A549 (cell line): ENCODE data around the gene GNPDA1. TPM values are rescaled to one million over a fixed set of nuclear protein-coding genes. Genes with fewer than 3 reads are reported as not detected.

ENCODE experiments used
- ATAC-seq, 2 experiments: fragments of 200-7000 bp in 1 of 2; fragments of >200 bp in 1 of 2; cut with Nextera tagmentation in 1 of 2; cut with Tn5 transposase in 1 of 2; 3 replicates each; pipeline versions ENCODE4 v1.8.0 to v1.9.1; 2018 to 2020; ENCODE audit warnings: mild to moderate bottlenecking in 1 of 2, moderate library complexity in 1 of 2
- CTCF ChIA-PET: fragments of 300-600 bp; sonication (Branson Sonifier 250); formaldehyde crosslinking; extraction: SDS; loops from one replicate; lab custom pipeline; 2021; ENCODE audit warnings: antibody characterized with exemption, inconsistent platforms; lab: Yijun Ruan, JAX
- POLR2A ChIA-PET: fragments of 350-600 bp; formaldehyde crosslinking; extraction: SDS; loops from one replicate; lab custom pipeline; 2021; ENCODE audit warnings: antibody characterized with exemption, inconsistent platforms; lab: Yijun Ruan, JAX
- DNase-seq, 2 experiments: peaks; one replicate each; pipeline versions ENCODE4 v3.0.0 to v3.0.0-alpha.2; 2011 to 2016; ENCODE audit warnings: low read depth in 1 of 2, low spot score in 1 of 2
- FAIRE-seq: peaks from 2 replicates; lab custom pipeline; 2011; peaks lifted over from hg19 to GRCh38; lab: Jason Lieb, UNC
- H3K27ac ChIP-seq, 2 experiments: fragments of >200 bp; sonication (Bioruptor Twin); formaldehyde crosslinking; 3 replicates each; pipeline ENCODE4 v1.5.1; 2016 to 2017
- H3K4me1 ChIP-seq: fragments of >200 bp; sonication (Bioruptor Twin); formaldehyde crosslinking; 3 replicates; pipeline ENCODE4 v1.6.1; 2016
- H3K4me2 ChIP-seq: fragments of >200 bp; sonication (Bioruptor Twin); formaldehyde crosslinking; 3 replicates; pipeline ENCODE4 v1.6.1; 2016
- H3K4me3 ChIP-seq: fragments of >200 bp; sonication (Bioruptor Twin); formaldehyde crosslinking; 3 replicates; pipeline ENCODE4 v1.5.1; 2016
- H3K9me3 ChIP-seq: fragments of >200 bp; sonication (Bioruptor Twin); formaldehyde crosslinking; 3 replicates; pipeline ENCODE4 v1.6.1; 2016
- ATOH8 ChIP-seq: fragments of 250-450 bp; sonication (Bioruptor Pico); IDR thresholded peaks from 2 replicates; pipeline ENCODE4 v1.5.0; 2020; ENCODE audit warnings: low read depth, mild to moderate bottlenecking, moderate library complexity
- BHLHE40 ChIP-seq: IDR thresholded peaks from 2 replicates; pipeline ENCODE4 v1.6.1; 2012; ENCODE audit warnings: low read depth, low read length, inconsistent platforms
- CBX2 ChIP-seq: fragments of 200-600 bp; sonication (generic); IDR thresholded peaks from 2 replicates; pipeline ENCODE4 v1.6.1; 2016; ENCODE audit warnings: low read depth, mild to moderate bottlenecking, borderline replicate concordance
- CBX8 ChIP-seq: fragments of 200-600 bp; sonication (generic); IDR thresholded peaks from 2 replicates; pipeline ENCODE4 v1.6.1; 2016
- CEBPB ChIP-seq, 2 experiments: fragments of >200 bp in 1 of 2; sonication (Bioruptor Twin) in 1 of 2; formaldehyde crosslinking in 1 of 2; IDR thresholded peaks; 2 replicates each; pipeline ENCODE4 v1.6.1; 2012 to 2016
- CHD2 ChIP-seq: fragments of 150-350 bp; IDR thresholded peaks from 2 replicates; pipeline ENCODE4 v1.6.1; 2014; ENCODE audit warnings: low read length; ENCODE audit not compliant: partially characterized antibody
- CHD4 ChIP-seq: fragments of 200-600 bp; sonication (generic); IDR thresholded peaks from 2 replicates; pipeline ENCODE4 v1.6.1; 2016; ENCODE audit warnings: antibody characterized with exemption, mild to moderate bottlenecking, borderline replicate concordance
- E2F6 ChIP-seq: IDR thresholded peaks from 2 replicates; pipeline ENCODE4 v1.6.1; 2012; ENCODE audit warnings: low read depth, borderline replicate concordance
- EHMT2 ChIP-seq: fragments of 200-600 bp; sonication (generic); IDR thresholded peaks from 2 replicates; pipeline ENCODE4 v1.6.1; 2016; ENCODE audit warnings: antibody characterized with exemption, low read depth, mild to moderate bottlenecking, moderate library complexity
- FOXS1 ChIP-seq: fragments of 250-450 bp; sonication (Bioruptor Pico); IDR thresholded peaks from 2 replicates; pipeline ENCODE4 v1.5.0; 2020; ENCODE audit warnings: mild to moderate bottlenecking, moderate library complexity
- GATA3 ChIP-seq: IDR thresholded peaks from 2 replicates; pipeline ENCODE4 v1.6.1; 2012; ENCODE audit warnings: borderline replicate concordance
- HEYL ChIP-seq: fragments of 250-450 bp; sonication (Bioruptor Pico); IDR thresholded peaks from 2 replicates; pipeline ENCODE4 v1.8.0; 2021; ENCODE audit warnings: mild to moderate bottlenecking, moderate library complexity
- HOXA7 ChIP-seq: fragments of 250-450 bp; sonication (Bioruptor Pico); IDR thresholded peaks from 2 replicates; pipeline ENCODE4 v1.5.0; 2020; ENCODE audit warnings: mild to moderate bottlenecking, moderate library complexity
- HOXB5 ChIP-seq: fragments of 250-450 bp; sonication (Bioruptor Pico); IDR thresholded peaks from 2 replicates; pipeline ENCODE4 v1.5.0; 2020; ENCODE audit warnings: mild to moderate bottlenecking, moderate library complexity
- JUN ChIP-seq, 2 experiments: fragments of >200 bp; sonication (Bioruptor Twin); formaldehyde crosslinking; IDR thresholded peaks; 2 replicates in 1 of 2; 3 replicates in 1 of 2; pipeline ENCODE4 v1.6.1; 2016 to 2017
- JUNB ChIP-seq: fragments of >200 bp; sonication (Bioruptor Twin); formaldehyde crosslinking; IDR thresholded peaks from 2 replicates; pipeline ENCODE4 v1.6.1; 2016
- MAFK ChIP-seq: fragments of 450-650 bp; IDR thresholded peaks from 2 replicates; pipeline ENCODE4 v1.6.1; 2014; ENCODE audit not compliant: partially characterized antibody
- MAZ ChIP-seq: fragments of 150-350 bp; IDR thresholded peaks from 2 replicates; pipeline ENCODE4 v1.6.1; 2014; ENCODE audit warnings: antibody characterized with exemption, low read depth, low read length, borderline replicate concordance
- NR3C1 ChIP-seq: fragments of >200 bp; sonication (Bioruptor Twin); formaldehyde crosslinking; IDR thresholded peaks from 3 replicates; pipeline ENCODE4 v1.6.1; 2017
- PHF8 ChIP-seq: fragments of 200-600 bp; sonication (generic); IDR thresholded peaks from 2 replicates; pipeline ENCODE4 v1.6.1; 2016; ENCODE audit warnings: low read depth, mild to moderate bottlenecking, antibody characterized with exemption, moderate library complexity, borderline replicate concordance
- POLR2A ChIP-seq: IDR thresholded peaks from 2 replicates; pipeline ENCODE4 v1.6.1; 2012; ENCODE audit warnings: mild to moderate bottlenecking, low read length
- POLR2AphosphoS2 ChIP-seq: conservative IDR thresholded peaks from 2 replicates; pipeline ENCODE4 v1.6.1; 2012; ENCODE audit warnings: low read length, improper control_type of control experiment, inconsistent platforms
- RAD21 ChIP-seq, 2 experiments: fragments of >200 bp in 1 of 2; sonication (Bioruptor Twin) in 1 of 2; formaldehyde crosslinking in 1 of 2; IDR thresholded peaks in 1 of 2; conservative IDR thresholded peaks in 1 of 2; 2 replicates in 1 of 2; 3 replicates in 1 of 2; pipeline ENCODE4 v1.6.1; 2012 to 2018; ENCODE audit warnings: inconsistent platforms in 1 of 2
- REST ChIP-seq: fragments of 200-600 bp; sonication (generic); IDR thresholded peaks from 2 replicates; pipeline ENCODE4 v1.6.1; 2016; ENCODE audit warnings: antibody characterized with exemption, mild to moderate bottlenecking, moderate library complexity
- RFX5 ChIP-seq: fragments of 450-650 bp; IDR thresholded peaks from 2 replicates; pipeline ENCODE4 v1.7.1; 2014; ENCODE audit warnings: antibody characterized with exemption, mild to moderate bottlenecking, moderate library complexity
- RNF2 ChIP-seq: fragments of 200-600 bp; sonication (generic); IDR thresholded peaks from 2 replicates; pipeline ENCODE4 v1.6.1; 2016; ENCODE audit warnings: low read depth, mild to moderate bottlenecking, antibody characterized with exemption, moderate library complexity, borderline replicate concordance
- SMC3 ChIP-seq: fragments of >200 bp; sonication (Bioruptor Twin); formaldehyde crosslinking; IDR thresholded peaks from 3 replicates; pipeline ENCODE4 v1.6.1; 2018; ENCODE audit warnings: inconsistent platforms
- ZC3H11A ChIP-seq: fragments of 450-650 bp; IDR thresholded peaks from 2 replicates; pipeline ENCODE4 v1.6.1; 2014; ENCODE audit warnings: antibody characterized with exemption, mild to moderate bottlenecking
- ZFP36 ChIP-seq: fragments of 450-650 bp; IDR thresholded peaks from 2 replicates; pipeline ENCODE4 v1.6.1; 2014; ENCODE audit warnings: borderline replicate concordance; ENCODE audit not compliant: partially characterized antibody
- ZSCAN20 ChIP-seq: fragments of 250-450 bp; sonication (Bioruptor Pico); IDR thresholded peaks from 2 replicates; pipeline ENCODE4 v1.8.0; 2022; ENCODE audit warnings: mild to moderate bottlenecking, moderate library complexity
- WGBS: methylation state at CpG from one replicate; pipeline ENCODE4 v1.1.6; 2017; ENCODE audit errors: missing lambda C conversion rate; 5-methylcytosine and 5-hydroxymethylcytosine counted together
- polyA minus RNA-seq: library from RNA; depleted of rRNA, polyadenylated mRNA; stranded (reverse); fragments of >200 nt; gene quantifications from 2 replicates; pipeline ENCODE4 v1.2.3, GENCODE V29; 2011; rRNA and poly(A)+ RNA removed
- polyA plus RNA-seq, 4 experiments: library from polyadenylated mRNA; depleted of rRNA in 3 of 4; stranded (reverse); fragments of >200 nt; fragmentation: RNase III in 1 of 4; extraction: RNeasy Plus Mini Kit Qiagen cat#74134 plus additional on column Dnase treatment in 1 of 4; gene quantifications; 2 replicates in 3 of 4; 3 replicates in 1 of 4; pipeline ENCODE4 v1.2.3, GENCODE V29; 2011 to 2017
- TF ChIP-seq, protein P1 (sequence below): fragments of 450-650 bp; IDR thresholded peaks from 2 replicates; pipeline ENCODE4 v1.6.1; 2014; ENCODE audit warnings: antibody characterized with exemption
- TF ChIP-seq, protein P2 (sequence below): fragments of >200 bp; sonication (Bioruptor Twin); formaldehyde crosslinking; IDR thresholded peaks from 3 replicates; pipeline ENCODE4 v1.5.1; 2016
- TF ChIP-seq, protein P3 (sequence below): fragments of >200 bp; sonication (Bioruptor Twin); formaldehyde crosslinking; IDR thresholded peaks from 2 replicates; pipeline ENCODE4 v1.6.1; 2016

Gene GNPDA1
- polyA plus RNA-seq (2011; rRNA removed) (17.1 and 31.0 TPM in 2 replicates), polyA plus RNA-seq (2017; fragmentation: RNase III; extraction: RNeasy Plus Mini Kit Qiagen cat#74134 plus additional on column Dnase treatment) (43.5 to 53.2 TPM (median 44.5 TPM) in 3 replicates), polyA minus RNA-seq (17.0 and 22.1 TPM in 2 replicates)
- 19.4 and 19.9 TPM in 2 replicates for polyA plus RNA-seq (2012; cell fraction: cytosol; rRNA removed)
- 12.7 and 13.2 TPM in 2 replicates for polyA plus RNA-seq (2012; cell fraction: nucleus; rRNA removed)

GRCh38 chr5:142012792-142013388 is at the start of gene GNPDA1:
GNPDA1 (minus strand) TSS chr5:142013027; CDS start chr5:142012035, 992 bp downstream.
- no peak for FAIRE-seq
- TF ChIP-seq NR3C1 (no peak), RNF2 (no peak), ZC3H11A (no peak), RAD21 (conservative IDR thresholded peaks at IDR 0.05 in 1 of 2, IDR thresholded peaks at IDR 0.05 in 1 of 2) (no peak), SMC3 (no peak), JUNB (no peak), ZFP36 (no peak), FOXS1 (CRISPR knock-in tag) (no peak), GATA3 (no peak), CBX2 (no peak), POLR2AphosphoS2 (no peak), HEYL (no peak), ZSCAN20 (CRISPR knock-in tag) (no peak), CEBPB (IDR thresholded peaks at IDR 0.05) (no peak), HOXA7 (no peak), ATOH8 (CRISPR knock-in tag) (no peak), CBX8 (no peak), POLR2A (peak; percentile 82), HOXB5 (CRISPR knock-in tag) (0 out of 2 replicates have a peak, but pooled peaks have one; percentile 56), MAFK (peak; percentile 80), E2F6 (no peak), CHD4 (no peak), PHF8 (peak; percentile 67), MAZ (no peak), JUN (IDR thresholded peaks at IDR 0.05) (peak; percentile 71 to 88; a peak in 4 of 5 replicates), CHD2 (no peak), REST (no peak), RFX5 (no peak), EHMT2 (no peak), BHLHE40 (peak; percentile 68)
- TF ChIP-seq, protein P1, sequence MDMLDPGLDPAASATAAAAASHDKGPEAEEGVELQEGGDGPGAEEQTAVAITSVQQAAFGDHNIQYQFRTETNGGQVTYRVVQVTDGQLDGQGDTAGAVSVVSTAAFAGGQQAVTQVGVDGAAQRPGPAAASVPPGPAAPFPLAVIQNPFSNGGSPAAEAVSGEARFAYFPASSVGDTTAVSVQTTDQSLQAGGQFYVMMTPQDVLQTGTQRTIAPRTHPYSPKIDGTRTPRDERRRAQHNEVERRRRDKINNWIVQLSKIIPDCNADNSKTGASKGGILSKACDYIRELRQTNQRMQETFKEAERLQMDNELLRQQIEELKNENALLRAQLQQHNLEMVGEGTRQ = peak; percentile 75
- TF ChIP-seq, protein P2, sequence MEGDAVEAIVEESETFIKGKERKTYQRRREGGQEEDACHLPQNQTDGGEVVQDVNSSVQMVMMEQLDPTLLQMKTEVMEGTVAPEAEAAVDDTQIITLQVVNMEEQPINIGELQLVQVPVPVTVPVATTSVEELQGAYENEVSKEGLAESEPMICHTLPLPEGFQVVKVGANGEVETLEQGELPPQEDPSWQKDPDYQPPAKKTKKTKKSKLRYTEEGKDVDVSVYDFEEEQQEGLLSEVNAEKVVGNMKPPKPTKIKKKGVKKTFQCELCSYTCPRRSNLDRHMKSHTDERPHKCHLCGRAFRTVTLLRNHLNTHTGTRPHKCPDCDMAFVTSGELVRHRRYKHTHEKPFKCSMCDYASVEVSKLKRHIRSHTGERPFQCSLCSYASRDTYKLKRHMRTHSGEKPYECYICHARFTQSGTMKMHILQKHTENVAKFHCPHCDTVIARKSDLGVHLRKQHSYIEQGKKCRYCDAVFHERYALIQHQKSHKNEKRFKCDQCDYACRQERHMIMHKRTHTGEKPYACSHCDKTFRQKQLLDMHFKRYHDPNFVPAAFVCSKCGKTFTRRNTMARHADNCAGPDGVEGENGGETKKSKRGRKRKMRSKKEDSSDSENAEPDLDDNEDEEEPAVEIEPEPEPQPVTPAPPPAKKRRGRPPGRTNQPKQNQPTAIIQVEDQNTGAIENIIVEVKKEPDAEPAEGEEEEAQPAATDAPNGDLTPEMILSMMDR = no peak
- TF ChIP-seq, protein P3, sequence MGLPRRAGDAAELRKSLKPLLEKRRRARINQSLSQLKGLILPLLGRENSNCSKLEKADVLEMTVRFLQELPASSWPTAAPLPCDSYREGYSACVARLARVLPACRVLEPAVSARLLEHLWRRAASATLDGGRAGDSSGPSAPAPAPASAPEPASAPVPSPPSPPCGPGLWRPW = no peak

More at GRCh38 chr5:142012792-142013388, at the start of gene GNPDA1:
- H3K9me3 ChIP-seq = no peaks in the 10 kb centered on the region
- ATAC-seq (peak; percentile 84 to 86), DNase-seq (peak; percentile 70 to 88)
- H3K27ac ChIP-seq = peak within 1 kb of the TSS; percentile 94 to 95
- H3K4me2 ChIP-seq = peak within 1 kb of the TSS; percentile 85
- CTCF ChIA-PET = interaction anchor here (0.8 to 13.0 kb wide), 15 partner anchors 8 to 536 kb away, joined by 3 to 97 read pairs (median 5); partner anchors contain the start of genes NDFIP1 and RNF14
- POLR2A ChIA-PET = interaction anchor here (0.5 to 4.9 kb wide), 10 partner anchors 12 to 692 kb away, joined by 3 to 19 read pairs (median 3); partner anchors contain the start of genes RELL2, RNF14, SPRY4 and TAF7
- peaks cover 39% of the 10 kb centered on the region for H3K4me1 ChIP-seq
- WGBS = under 1% methylated on average over 13 of the region's 58 CpGs
- H3K4me3 ChIP-seq = peak within 1 kb of the TSS; percentile 89
